GM19035 (cell line): ENCODE data around the gene DNMT3L.
"Not testable (repeated sequence)": the region's sequence is repeated elsewhere in the genome, so short reads cannot be mapped to it uniquely, and the experiment has no call there.

Experiments used
- ATAC-seq: cut with Tn5 transposase; IDR thresholded peaks from one replicate; pipeline ENCODE4 v1.9.1; 2021; ENCODE audit not compliant: unreplicated experiment

DNMT3L gene

DNA sequence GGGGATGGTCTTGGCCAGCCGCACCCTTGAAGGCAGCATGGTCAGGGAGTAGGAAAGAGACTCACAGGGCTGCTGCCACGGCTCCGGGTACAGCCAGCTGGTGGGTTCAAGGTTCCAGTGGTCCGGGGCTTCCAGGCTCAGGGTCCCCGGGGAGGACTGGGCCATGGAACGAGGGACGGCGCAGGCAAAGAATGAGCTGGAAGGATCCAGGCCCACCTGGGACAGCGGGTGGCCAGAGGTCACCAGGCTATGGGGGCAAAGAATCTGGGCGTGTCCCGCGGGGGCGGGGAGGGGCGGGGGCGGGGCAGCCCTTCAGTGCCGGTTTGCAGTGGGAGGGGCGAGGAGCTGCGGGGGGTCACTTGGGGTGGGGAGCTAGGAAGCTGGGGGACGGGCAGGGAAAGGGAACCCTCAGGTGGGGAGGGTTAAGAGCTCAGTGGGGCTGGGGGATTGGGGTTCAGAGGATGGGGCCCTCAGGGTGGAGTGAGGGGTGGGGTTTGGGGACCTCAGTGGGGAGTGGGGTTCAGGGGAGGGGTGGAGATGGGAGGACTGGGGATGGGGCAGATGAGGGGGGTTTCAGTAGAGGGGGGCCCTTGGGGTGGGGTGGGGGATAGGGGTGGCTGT is at the start of gene DNMT3L:
TSS of gene DNMT3L (minus strand) at position 223 of the 621 bp plus-strand sequence. CDS start 638 bp downstream, outside the sequence.
- no peak for ATAC-seq

DNA sequence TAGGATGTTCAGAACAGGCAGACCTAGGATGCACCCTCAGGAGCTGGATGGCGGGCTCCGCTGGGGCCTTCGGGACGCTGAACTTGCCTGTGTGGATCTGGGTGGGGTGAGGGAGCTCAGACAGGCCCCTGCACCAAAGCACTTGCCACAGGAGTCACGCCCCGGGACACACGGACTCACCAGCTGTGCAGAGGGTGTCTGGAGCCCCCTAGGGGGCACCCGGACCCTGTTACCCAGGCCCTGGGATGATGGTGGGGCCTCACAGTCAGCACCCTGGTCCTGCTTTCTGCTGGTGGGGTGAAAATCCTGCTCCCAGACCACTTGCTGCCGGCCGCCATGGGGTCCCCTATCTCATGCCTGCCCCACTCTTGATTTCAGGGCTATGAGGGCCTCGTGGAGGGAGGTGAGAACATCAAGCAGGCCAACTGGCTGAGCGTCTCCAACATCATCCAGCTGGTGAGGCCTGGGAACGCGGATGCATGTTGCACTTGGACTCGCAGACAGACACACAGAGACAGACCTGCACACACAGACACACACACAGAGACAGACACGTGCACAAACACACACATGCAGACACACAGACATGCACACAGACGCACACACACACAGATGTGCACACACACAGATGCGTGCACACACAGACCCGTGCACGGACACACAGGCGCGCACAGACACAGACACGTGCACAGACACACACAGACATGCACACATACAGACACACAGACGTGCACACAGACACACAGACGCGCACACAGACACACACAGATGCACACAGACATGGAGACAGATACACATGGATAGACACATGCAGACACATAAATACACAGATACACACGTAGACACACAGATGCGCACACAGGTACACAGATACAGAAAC is 49.2 kb upstream of the DNMT3L start:
- ATAC-seq, result no peak

- ATAC-seq, result no peak
Observed at GRCh38 chr21:44306936-44307704, 45.4 kb upstream of the DNMT3L start.

DNA sequence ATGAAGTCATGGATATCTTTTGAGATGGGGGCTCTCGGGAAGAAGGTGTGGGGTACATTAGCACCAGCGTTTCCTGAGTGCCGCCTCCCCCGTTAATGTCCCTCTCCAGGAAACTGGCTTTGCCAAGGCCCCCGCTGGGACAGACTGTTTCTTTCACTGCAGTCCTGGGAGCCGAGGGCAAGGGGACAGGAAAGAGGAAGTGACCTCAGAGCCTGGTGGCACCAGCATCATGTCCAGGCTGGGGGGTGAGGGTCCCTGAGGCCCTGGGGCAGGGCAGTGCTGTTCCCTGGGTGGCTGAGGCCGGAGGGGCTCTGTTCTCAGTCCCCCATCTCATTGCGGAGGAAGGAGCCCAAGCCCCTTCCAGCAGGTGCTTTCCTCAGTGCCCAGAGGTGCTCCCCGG is 44.0 kb upstream of the DNMT3L start:
- no peak for ATAC-seq

- ATAC-seq, result no peak
Observed at GRCh38 chr21:44304877-44305293, 43.2 kb upstream of the DNMT3L start.

GRCh38 chr21:44304011-44304616 is 42.4 kb upstream of the DNMT3L start:
- no peak for ATAC-seq

- ATAC-seq, result no peak
Observed at GRCh38 chr21:44303490-44303981, 41.8 kb upstream of the DNMT3L start.

GRCh38 chr21:44302573-44303401 is 41.1 kb upstream of the DNMT3L start:
- ATAC-seq, result not testable (repeated sequence)

- ATAC-seq, result no peak
Observed at GRCh38 chr21:44301961-44302406, 40.3 kb upstream of the DNMT3L start.

DNA sequence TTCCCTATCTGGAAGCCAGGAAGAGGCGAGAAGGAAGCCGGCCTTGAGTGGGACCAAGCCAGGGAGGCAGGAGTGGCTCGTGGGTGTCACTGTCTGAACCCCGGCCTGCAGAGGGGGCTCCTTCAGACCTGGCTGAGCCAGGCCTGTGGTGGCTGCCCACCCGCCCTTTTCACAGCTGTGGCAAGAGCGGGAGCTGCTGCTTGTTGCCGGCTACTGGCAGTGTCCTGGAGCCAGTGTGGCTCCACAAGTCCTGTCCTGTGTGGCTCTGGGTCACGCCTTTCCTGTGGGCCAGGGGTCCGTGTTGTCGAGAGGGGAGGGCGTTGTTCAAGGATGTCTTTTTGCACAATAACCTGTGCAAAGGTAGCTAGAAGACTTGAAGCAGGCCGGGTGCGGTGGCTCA is 39.4 kb upstream of the DNMT3L start:
- no peak for ATAC-seq

GRCh38 chr21:44300262-44300959 is 38.7 kb upstream of the DNMT3L start:
- peak; percentile 40 for ATAC-seq

- peak; percentile 65 for ATAC-seq
Observed at GRCh38 chr21:44299458-44300261, 38.0 kb upstream of the DNMT3L start, which contains the start of gene PFKL. TSS of gene PFKL (plus strand) at chr21:44300053. CDS start at chr21:44300106, 53 bp downstream.

DNA sequence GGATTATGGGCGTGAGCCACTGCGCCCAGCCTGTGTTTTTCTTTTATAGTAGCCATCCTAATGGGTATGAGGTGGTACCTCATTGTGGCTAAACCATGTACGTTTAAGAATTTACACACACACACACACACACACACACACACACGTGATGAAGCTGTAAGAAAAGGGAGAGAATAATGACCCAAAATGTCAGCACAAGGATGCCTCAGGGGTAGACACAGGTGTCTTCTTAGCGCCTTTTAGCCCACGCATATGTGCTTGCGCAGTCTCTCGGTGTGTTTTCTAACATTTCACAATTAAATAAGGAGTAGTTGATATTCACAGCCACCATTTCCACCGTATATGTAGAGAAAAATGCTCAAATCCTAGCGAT is 37.4 kb upstream of the DNMT3L start:
- ATAC-seq, result no peak

DNA sequence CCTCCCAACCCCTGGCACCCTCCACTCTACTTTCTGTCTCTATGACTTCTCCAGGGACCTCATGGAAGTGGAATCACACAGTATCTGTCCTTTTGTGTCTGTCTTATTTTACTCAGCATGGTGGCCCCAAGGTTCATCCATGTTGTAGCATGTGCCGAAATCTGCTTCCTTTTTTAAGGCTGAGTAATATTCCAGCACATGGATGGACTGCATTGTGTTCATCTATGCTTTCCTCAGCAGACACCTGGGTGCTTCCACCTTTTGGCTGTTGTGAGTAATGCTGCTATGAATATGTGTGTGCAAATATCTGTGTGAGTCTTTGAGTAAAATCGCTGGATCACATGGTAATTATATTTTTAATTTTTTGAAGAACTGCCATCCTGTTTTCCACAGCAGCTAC is 36.6 kb upstream of the DNMT3L start:
- ATAC-seq, result no peak

GRCh38 chr21:44297525-44298290 is 36.0 kb upstream of the DNMT3L start:
- no peak for ATAC-seq

- ATAC-seq, result no peak
Observed at GRCh38 chr21:44296916-44297315, 35.2 kb upstream of the DNMT3L start.

DNA sequence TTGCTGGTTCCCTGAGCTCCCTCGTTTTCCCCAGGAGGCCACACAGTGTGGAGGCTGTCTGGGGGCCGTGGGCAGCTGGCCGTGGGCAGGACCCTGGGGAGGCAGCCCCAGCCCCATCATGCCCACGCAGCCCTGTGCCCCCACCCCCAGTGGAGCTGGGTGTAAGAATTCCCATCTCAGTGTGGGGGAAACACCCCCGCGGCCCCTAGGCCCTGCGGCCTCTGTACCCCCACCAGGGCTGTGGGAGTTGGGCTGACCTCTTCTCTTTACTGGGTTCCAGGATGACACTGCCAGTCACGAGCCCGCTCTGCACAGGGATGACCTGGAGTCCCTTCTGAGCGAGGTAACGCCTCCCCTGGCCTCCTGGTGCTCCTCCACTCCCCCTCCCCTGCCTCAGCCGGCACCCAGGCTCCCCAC is 34.4 kb upstream of the DNMT3L start:
- no peak for ATAC-seq

DNA sequence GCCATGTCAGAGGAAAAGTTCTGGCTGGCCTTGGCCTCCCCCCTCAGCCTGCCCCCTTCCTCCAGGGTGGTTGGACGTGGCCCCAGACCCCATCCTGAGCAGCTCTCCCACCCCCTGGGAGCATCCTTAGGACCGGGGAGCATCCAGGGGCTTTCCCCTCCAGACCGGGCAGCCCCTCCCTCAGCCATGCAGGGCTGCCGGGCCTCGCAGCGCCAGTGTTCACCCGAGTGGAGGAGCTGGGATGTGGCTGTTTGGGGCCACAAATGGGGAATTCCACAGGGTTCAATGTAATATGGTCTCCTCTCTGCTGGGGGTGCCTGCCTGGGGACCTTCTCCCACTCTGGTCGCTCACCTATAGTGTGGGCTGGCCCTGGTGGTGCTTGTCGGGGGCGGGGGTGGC is 33.9 kb upstream of the DNMT3L start:
- ATAC-seq, result no peak
